Liver (tissue), 9 donors: Measurements from ENCODE around the gene HYCC2. TPM values are rescaled to one million over a fixed set of nuclear protein-coding genes. Genes with fewer than 3 reads are reported as not detected.

Experiments
- DNase-seq: peaks from one replicate; pipeline ENCODE4 v3.0.0-alpha.2; 2017; ENCODE audit warnings: low spot score
- H3K27ac ChIP-seq, 2 donors: one replicate each; pipeline ENCODE4 v1.7.0; 2013; ENCODE audit warnings: inconsistent platforms in 2 of 2, low read length in 2 of 2, control low read depth in 1 of 2, low read depth in 1 of 2, mild to moderate bottlenecking in 1 of 2
- H3K27me3 ChIP-seq, 4 donors: one replicate each; pipeline versions ENCODE4 v1.6.1 to v1.7.0; 2013; ENCODE audit warnings: low read length in 3 of 4, inconsistent platforms in 1 of 4, mild to moderate bottlenecking in 1 of 4, moderate library complexity in 1 of 4; ENCODE audit not compliant: control insufficient read depth in 4 of 4, insufficient read depth in 4 of 4
- H3K36me3 ChIP-seq, 4 donors: one replicate each; pipeline versions ENCODE4 v1.6.1 to v1.7.0; 2013; ENCODE audit warnings: low read length in 3 of 4, mild to moderate bottlenecking in 3 of 4, low read depth in 1 of 4, moderate library complexity in 1 of 4; ENCODE audit not compliant: control insufficient read depth in 4 of 4, insufficient read depth in 3 of 4
- H3K4me1 ChIP-seq, 4 donors: one replicate each; pipeline versions ENCODE4 v1.6.1 to v1.7.0; 2013; ENCODE audit warnings: low read length in 3 of 4, mild to moderate bottlenecking in 3 of 4, moderate library complexity in 1 of 4; ENCODE audit not compliant: control insufficient read depth in 4 of 4, insufficient read depth in 4 of 4
- H3K4me3 ChIP-seq, 3 donors: one replicate each; pipeline versions ENCODE4 v1.6.1 to v1.7.0; 2013; ENCODE audit warnings: low read length in 3 of 3, control low read depth in 1 of 3, low read depth in 1 of 3, mild to moderate bottlenecking in 1 of 3
- H3K9ac ChIP-seq, 2 donors: one replicate each; pipeline ENCODE4 v1.7.0; 2013; ENCODE audit warnings: low read length in 2 of 2, mild to moderate bottlenecking in 2 of 2, moderate library complexity in 2 of 2, control low read depth in 1 of 2, low read depth in 1 of 2
- H3K9me3 ChIP-seq, 4 donors: one replicate each; pipeline versions ENCODE4 v1.6.1 to v1.7.0; 2013; ENCODE audit warnings: low read length in 3 of 4; ENCODE audit not compliant: control insufficient read depth in 4 of 4
- ATF3 ChIP-seq: IDR thresholded peaks from 2 replicates; pipeline ENCODE4 v1.6.1; 2016; ENCODE audit warnings: antibody characterized with exemption
- CTCF ChIP-seq: fragments of 150-350 bp; IDR thresholded peaks from 2 replicates; pipeline ENCODE4 v1.5.1; 2017; ENCODE audit warnings: improper control_type of control experiment, low read depth, low read length; ENCODE audit not compliant: missing input control
- EGR1 ChIP-seq, 2 donors: IDR thresholded peaks; 2 replicates each; pipeline ENCODE4 v1.6.1; 2016 to 2018; ENCODE audit warnings: antibody characterized with exemption in 2 of 2, low read depth in 2 of 2
- FOXA1 ChIP-seq: IDR thresholded peaks from 2 replicates; pipeline ENCODE4 v1.6.1; 2016; ENCODE audit warnings: antibody characterized with exemption
- FOXA2 ChIP-seq: IDR thresholded peaks from 2 replicates; pipeline ENCODE4 v1.6.1; 2016; ENCODE audit warnings: antibody characterized with exemption
- GABPA ChIP-seq, 2 donors: IDR thresholded peaks in 1 of 2; conservative IDR thresholded peaks in 1 of 2; 2 replicates each; pipeline ENCODE4 v1.6.1; 2016; ENCODE audit warnings: antibody characterized with exemption in 2 of 2, mild to moderate bottlenecking in 1 of 2, moderate library complexity in 1 of 2
- HNF4A ChIP-seq, 2 donors: conservative IDR thresholded peaks; 2 replicates each; pipeline ENCODE4 v1.6.1; 2016; ENCODE audit warnings: antibody characterized with exemption in 2 of 2, mild to moderate bottlenecking in 2 of 2
- HNF4G ChIP-seq: IDR thresholded peaks from 2 replicates; pipeline ENCODE4 v1.6.1; 2016; ENCODE audit warnings: antibody characterized with exemption
- JUND ChIP-seq, 2 donors: IDR thresholded peaks; 2 replicates each; pipeline ENCODE4 v1.6.1; 2016; ENCODE audit warnings: antibody characterized with exemption in 2 of 2
- MAX ChIP-seq: IDR thresholded peaks from 2 replicates; pipeline ENCODE4 v1.6.1; 2016; ENCODE audit warnings: antibody characterized with exemption
- NR2F2 ChIP-seq: IDR thresholded peaks from 2 replicates; pipeline ENCODE4 v1.6.1; 2016; ENCODE audit warnings: antibody characterized with exemption
- RAD21 ChIP-seq, 2 donors: IDR thresholded peaks; 2 replicates each; pipeline ENCODE4 v1.6.1; 2016; ENCODE audit warnings: antibody characterized with exemption in 2 of 2, mild to moderate bottlenecking in 2 of 2
- REST ChIP-seq: IDR thresholded peaks from 2 replicates; pipeline ENCODE4 v1.6.1; 2016; ENCODE audit warnings: antibody characterized with exemption, mild to moderate bottlenecking
- RXRA ChIP-seq, 2 donors: IDR thresholded peaks; 2 replicates each; pipeline ENCODE4 v1.6.1; 2017 to 2018; ENCODE audit warnings: antibody characterized with exemption in 2 of 2, mild to moderate bottlenecking in 1 of 2
- SP1 ChIP-seq: IDR thresholded peaks from 2 replicates; pipeline ENCODE4 v1.6.1; 2018; ENCODE audit warnings: antibody characterized with exemption, mild to moderate bottlenecking
- TAF1 ChIP-seq: conservative IDR thresholded peaks from 2 replicates; pipeline ENCODE4 v1.6.1; 2016; ENCODE audit warnings: antibody characterized with exemption, mild to moderate bottlenecking
- ZBTB33 ChIP-seq: IDR thresholded peaks from 2 replicates; pipeline ENCODE4 v1.6.1; 2016; ENCODE audit warnings: antibody characterized with exemption
- WGBS: extraction: QIAGEN DNeasy Blood & Tissue Kit; methylation state at CpG from one replicate; pipeline ENCODE4 v1.1.7; 2013; 5-methylcytosine and 5-hydroxymethylcytosine counted together
- polyA plus RNA-seq, 2 donors: library from polyadenylated mRNA; stranded (reverse) in 1 of 2; unstranded in 1 of 2; fragments of 200-250 nt in 1 of 2; fragments of >200 nt in 1 of 2; fragmentation: Nextera tagmentation in 1 of 2; extraction: Ambion mirVana in 1 of 2; gene quantifications; one replicate each; pipeline versions ENCODE4 v1.2.1 to v1.2.3, GENCODE V29; 2013 to 2015
- total RNA-seq, 2 donors: library from RNA; depleted of rRNA; stranded (reverse); fragments of >200 nt; gene quantifications; one replicate each; pipeline ENCODE4 v1.2.3, GENCODE V29; 2014
- donor health status: healthy.
- donor health status: healthy.
- donor health status: healthy.
- donor health status: healthy.
- donor health status: healthy.

Gene HYCC2
- total and polyA plus RNA-seq, 4 donors = 1.5 to 15.4 (median 5.8) TPM

GRCh38 chr2:201107624-201108023 lies 36.2 kb upstream of the HYCC2 start (continued):
- TF ChIP-seq CTCF (no peak), FOXA2 (no peak), HNF4G (no peak), SP1 (no peak), JUND (IDR thresholded peaks at IDR 0.05) (no peak), HNF4A (conservative IDR thresholded peaks at IDR 0.05) (no peak), MAX (no peak), GABPA (IDR thresholded peaks at IDR 0.05 in 1 of 2, conservative IDR thresholded peaks at IDR 0.05 in 1 of 2) (no peak), EGR1 (IDR thresholded peaks at IDR 0.05; ENCODE audit: low read depth in 2 of 2) (no peak), TAF1 (no peak)

- 98% methylated on average over 1 of the region's 1 CpG for WGBS
- no peak overlapping the region for H3K27ac ChIP-seq
- no peaks in the 10 kb centered on the region for H3K4me1 ChIP-seq
- no peak overlapping the region for H3K9ac ChIP-seq
- TF ChIP-seq SP1 = no peak
- TF ChIP-seq FOXA1 = no peak
- no peak for TF ChIP-seq MAX
- TF ChIP-seq RXRA (IDR thresholded peaks at IDR 0.05) = no peak
- no peak for TF ChIP-seq TAF1
- no peak for TF ChIP-seq ATF3
- TF ChIP-seq RAD21 (IDR thresholded peaks at IDR 0.05) = no peak
- TF ChIP-seq FOXA2 = no peak
- no peak for TF ChIP-seq REST
- no peak for TF ChIP-seq GABPA (IDR thresholded peaks at IDR 0.05 in 1 of 2, conservative IDR thresholded peaks at IDR 0.05 in 1 of 2)
- no peak for TF ChIP-seq ZBTB33
- TF ChIP-seq JUND (IDR thresholded peaks at IDR 0.05) = no peak
- TF ChIP-seq HNF4A (conservative IDR thresholded peaks at IDR 0.05) = no peak
- no peak for TF ChIP-seq CTCF
- no peak for TF ChIP-seq EGR1 (IDR thresholded peaks at IDR 0.05; ENCODE audit: low read depth in 2 of 2)
- TF ChIP-seq HNF4G = no peak
- TF ChIP-seq NR2F2 = no peak
- no peaks in the 10 kb centered on the region for H3K27me3 ChIP-seq
- H3K36me3 ChIP-seq = no peaks in the 10 kb centered on the region
- no peak overlapping the region for H3K4me3 ChIP-seq
- no peaks in the 10 kb centered on the region for H3K9me3 ChIP-seq
- DNase-seq = no peak
These were observed 34.3 kb upstream of the HYCC2 start for GRCh38 chr2:201105759-201106158.
